Activated gamma-delta T cell treated with anti-CD3 and anti-CD28 coated beads, Interleukin-2, amount 50 U/mL, for 16 hours (primary cell): ENCODE results near the gene MTARC1.

Experiments used
- DNase-seq: peaks from one replicate; pipeline ENCODE4 v3.0.0-alpha.2; 2020; ENCODE audit warnings: low read depth

MTARC1 gene

DNA sequence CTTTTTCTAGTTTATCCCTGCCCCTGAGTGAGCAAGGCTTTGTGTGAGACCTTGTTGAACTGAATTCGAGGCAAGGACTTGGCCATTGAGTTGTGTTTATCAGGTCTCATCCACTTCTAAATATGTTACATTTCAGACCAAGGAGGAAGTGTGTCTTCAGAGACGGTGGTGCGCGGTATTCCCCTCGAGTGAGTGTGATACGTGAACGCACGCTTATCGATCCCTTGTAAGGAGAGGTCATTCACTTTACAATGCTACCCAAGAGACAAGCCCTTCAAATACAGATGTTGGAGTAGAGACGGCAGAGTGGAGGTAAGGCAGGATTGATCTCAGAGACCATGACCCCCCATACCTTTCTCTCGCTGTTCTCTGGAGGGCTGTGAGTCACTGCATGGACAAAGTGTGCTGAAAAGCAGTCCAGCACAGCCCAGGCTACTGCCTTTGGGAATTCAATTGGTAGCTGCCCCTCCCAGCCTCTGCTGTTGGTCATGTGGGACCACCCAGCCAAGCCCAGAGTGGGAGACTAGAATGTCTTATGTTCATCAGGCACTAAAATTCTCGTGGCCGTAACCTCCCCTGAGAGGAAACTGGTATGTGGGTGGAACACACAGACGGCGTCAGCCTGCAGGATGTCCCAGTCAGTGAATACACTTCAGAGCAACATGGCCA, 16.3 kb upstream of the MTARC1 start:
- DNase-seq: no peak

- DNase-seq: no peak
Observed at GRCh38 chr1:220772846-220773245, 13.9 kb upstream of the MTARC1 start.

DNA sequence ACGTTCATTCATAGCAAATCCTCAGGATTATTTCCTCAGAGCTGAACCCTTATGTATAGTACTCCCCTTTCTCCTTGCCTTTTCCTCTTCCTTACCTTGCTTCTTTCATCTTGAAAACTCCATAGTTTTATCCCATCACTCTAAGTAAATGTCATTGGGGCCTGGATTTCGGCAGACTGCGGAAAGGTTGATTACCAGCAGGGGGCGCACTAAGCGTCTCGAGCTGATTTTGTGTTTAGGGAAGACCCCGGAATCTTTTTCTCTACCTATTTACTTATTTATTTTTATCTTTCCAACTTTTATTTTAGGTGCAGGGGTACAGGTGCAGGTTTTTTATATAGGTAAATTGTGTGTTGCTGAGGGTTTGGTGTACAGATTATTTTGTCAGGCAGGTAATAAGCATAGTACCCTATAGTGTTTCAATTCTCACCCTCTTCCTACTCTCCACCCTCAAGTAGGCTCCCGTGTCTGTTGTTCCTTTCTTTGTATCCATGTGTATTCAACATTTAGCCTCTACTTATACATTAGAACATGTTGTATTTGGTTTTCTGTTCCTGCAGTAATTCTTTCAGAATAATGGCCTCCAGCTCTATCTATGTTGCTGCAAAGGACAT, 11.4 kb upstream of the MTARC1 start:
- no peak for DNase-seq

DNA sequence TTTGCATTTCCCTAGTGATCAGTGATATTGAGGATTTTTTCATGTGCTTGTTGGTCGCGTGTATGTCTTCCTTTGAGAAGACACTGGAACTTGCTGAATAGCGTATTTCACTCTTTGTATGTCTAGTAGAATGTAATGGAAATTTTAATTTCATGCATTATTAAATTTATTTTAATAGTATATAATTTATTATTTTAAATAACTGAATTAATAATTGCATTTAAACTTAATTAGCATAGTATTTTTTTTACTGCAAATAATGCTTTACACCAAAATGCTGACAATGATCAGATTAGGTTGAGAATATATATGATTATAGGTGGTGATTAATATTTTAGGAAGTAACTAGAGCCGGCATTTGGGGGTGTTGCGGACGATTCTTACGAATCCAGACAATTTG, 10.5 kb upstream of the MTARC1 start:
- DNase-seq: no peak

GRCh38 chr1:220776720-220777326, 9.9 kb upstream of the MTARC1 start:
- DNase-seq: peak; percentile 6

- no peak for DNase-seq
Observed at GRCh38 chr1:220783453-220783852, 3.3 kb upstream of the MTARC1 start.

GRCh38 chr1:220784751-220785150, 2.0 kb upstream of the MTARC1 start:
- no peak for DNase-seq

GRCh38 chr1:220785166-220786056, 1.3 kb upstream of the MTARC1 start:
- DNase-seq: no peak

DNA sequence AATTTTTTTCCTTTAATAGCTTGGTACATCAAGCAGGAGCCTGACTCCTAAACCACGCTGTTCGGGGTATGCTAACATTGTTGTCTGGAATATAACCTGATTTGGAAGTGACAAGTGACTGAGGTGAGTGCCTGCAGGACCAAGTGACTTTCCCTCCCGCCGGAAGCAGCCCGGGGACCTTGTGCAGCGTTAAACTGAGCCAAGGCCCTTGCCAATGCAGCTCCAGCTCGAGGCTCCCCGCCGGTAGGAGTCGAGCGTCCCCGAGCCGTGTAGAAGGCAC, 716 bp upstream of the MTARC1 start:
- no peak for DNase-seq

GRCh38 chr1:220787069-220787619, 431 bp downstream of the MTARC1 start:
- DNase-seq: no peak

- DNase-seq: no peak
Observed at GRCh38 chr1:220788900-220789299, 2.2 kb downstream of the MTARC1 start.

DNA sequence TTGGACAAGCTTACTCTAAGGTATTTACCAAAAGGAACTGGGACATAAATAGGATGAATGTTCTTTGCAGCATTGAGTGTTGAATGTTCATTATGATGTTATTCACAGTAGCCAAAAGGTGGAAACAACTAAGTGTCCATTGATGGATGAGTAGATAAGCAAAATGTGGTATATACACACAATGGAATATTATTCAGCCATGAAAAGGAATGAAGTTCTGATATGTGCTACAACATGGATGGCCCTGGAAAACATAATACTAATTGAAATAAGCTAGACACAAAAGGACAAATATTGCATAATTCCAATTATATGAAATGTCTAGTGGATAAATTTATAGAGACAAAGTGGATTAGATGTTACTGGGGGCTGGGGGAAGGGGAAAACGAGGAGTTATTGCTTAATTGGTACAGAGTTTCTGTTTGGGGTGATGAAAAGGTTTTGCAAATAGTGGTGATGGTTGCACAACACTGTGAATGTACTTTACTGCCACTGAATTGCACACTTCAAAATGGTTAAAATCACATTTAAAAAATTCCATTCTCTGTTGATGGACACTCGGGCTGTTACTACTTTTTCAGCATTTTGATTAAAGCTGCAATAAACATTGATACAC, 2.9 kb downstream of the MTARC1 start:
- DNase-seq: no peak

DNA sequence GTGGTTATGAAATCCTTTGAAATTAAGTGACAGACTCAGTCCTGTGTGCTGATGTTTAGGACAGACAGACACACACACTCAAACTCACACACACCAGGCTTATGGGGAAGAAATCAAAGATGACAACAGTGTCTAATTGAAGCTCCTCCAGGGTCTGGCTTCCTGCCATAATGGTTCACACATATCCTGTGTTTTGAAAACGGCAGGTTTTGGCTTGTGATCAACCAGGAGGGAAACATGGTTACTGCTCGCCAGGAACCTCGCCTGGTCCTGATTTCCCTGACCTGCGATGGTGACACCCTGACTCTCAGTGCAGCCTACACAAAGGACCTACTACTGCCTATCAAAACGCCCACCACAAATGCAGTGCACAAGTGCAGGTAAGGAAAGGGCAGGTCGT, 4.6 kb downstream of the MTARC1 start:
- no peak for DNase-seq

- DNase-seq: no peak
Observed at GRCh38 chr1:220791956-220792355, 5.2 kb downstream of the MTARC1 start.

GRCh38 chr1:220796530-220796929, 9.8 kb downstream of the MTARC1 start:
- no peak for DNase-seq

GRCh38 chr1:220797044-220797443, 10.3 kb downstream of the MTARC1 start:
- DNase-seq: no peak

DNA sequence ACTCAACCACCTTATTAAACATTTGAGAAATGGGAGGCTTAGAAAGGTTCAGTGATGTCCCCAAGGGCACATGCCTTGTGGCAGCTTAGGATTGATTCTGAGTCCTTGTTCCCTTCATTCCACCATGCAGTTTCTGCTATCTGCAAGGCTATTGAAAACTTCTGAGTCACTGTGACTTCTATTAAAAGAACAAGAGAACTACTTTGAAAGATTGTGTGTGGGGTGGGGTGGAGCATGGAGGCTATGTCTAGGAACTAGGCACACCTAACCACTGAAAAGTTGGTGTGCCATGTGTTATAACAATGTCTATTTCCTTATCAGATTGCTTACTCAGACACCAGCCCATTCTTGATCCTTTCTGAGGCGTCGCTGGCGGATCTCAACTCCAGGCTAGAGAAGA, 10.8 kb downstream of the MTARC1 start:
- no peak for DNase-seq

- no peak for DNase-seq
Observed at GRCh38 chr1:220798338-220798737, 11.6 kb downstream of the MTARC1 start.

DNA sequence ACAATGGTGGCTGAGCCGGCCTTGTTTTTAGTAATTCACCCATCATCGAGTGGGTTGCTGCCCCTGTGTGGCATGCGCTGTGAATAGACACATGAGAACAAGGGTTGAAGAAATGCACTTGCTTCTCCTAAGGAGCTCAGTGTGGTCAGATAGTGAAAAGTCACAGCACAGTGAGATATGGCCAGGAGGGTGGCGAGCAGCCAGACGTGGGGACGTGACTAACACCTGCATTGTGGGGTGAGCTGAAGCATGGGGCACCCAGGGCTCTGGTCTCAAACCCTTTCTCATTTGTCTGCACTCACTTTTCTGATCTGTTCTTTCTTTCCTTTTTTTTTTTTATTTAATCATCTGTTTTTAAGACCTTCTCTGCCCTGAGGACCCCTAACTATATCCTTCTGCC, 13.5 kb downstream of the MTARC1 start:
- no peak for DNase-seq

DNA sequence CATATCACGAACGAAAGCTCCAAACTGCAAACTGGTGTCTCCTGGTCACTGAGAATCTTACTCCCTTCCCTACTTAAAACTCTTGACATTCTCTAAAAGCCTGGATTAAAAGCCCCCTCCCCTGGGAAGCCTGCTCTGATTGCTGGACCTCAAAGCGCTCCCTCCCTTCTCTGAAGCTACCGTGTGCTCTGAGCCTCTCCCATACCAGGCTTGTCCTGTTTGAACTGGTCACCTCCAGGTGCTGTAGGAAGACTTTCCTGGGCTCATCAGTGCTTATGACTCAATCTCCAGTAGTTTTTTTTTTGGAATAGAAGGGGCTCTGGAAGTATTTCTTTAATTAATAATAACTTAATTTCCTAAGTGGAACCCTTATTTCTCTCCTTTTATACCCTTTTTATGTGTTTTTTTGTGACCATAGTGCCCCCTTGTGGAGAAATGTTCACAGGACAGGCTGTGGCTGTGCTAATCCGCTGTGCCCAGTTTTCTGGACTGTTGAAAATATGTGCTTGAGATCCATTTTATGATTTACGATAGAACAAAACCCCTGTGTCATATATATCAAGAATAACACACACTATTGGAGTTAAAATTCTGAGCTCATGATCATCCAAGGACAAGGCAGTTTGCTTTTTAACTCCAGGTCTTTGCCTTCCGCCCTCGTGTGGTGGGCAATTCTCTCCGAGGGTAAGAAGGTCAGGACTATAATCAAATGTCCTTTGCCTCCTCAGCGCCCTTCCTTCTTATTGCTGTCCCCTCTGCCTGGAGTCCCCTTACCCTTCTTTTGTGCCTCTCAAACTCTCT, 16.9 kb downstream of the MTARC1 start:
- no peak for DNase-seq

- DNase-seq: no peak
Observed at GRCh38 chr1:220804202-220804586, 17.5 kb downstream of the MTARC1 start.
